Erythroblast (primary cell): Measurements from ENCODE around the gene RARA.

Experiments used
- DNase-seq, 2 experiments: peaks; one replicate each; lab custom pipeline; 2025; lab: John Stamatoyannopoulos, UW
- GATA1 ChIP-seq: IDR thresholded peaks from 2 replicates; pipeline ENCODE4 v1.6.1; 2011; ENCODE audit warnings: low read depth, mild to moderate bottlenecking, control low read depth, low read length, moderate library complexity
- POLR2A ChIP-seq: IDR thresholded peaks from 2 replicates; pipeline ENCODE4 v1.6.1; 2011; ENCODE audit warnings: mild to moderate bottlenecking, low read length

The RARA gene

GRCh38 chr17:40309031-40309948, at the start of gene RARA:
Gene RARA (plus strand): TSS chr17:40309180. CDS start chr17:40331219, 22,039 bp downstream.
- no peak for TF ChIP-seq GATA1
- TF ChIP-seq POLR2A, result peak; percentile 7

GRCh38 chr17:40259505-40259904, 49.5 kb upstream of the RARA start:
- no peak for DNase-seq
- no peak for TF ChIP-seq GATA1
- TF ChIP-seq POLR2A, result no peak

More at GRCh38 chr17:40309031-40309948, at the start of gene RARA:
- DNase-seq, result peak; percentile 65 to 67

GRCh38 chr17:40260528-40260927, 48.5 kb upstream of the RARA start:
- no peak for DNase-seq
- TF ChIP-seq GATA1, result no peak

GRCh38 chr17:40264458-40265185, 44.4 kb upstream of the RARA start:
- TF ChIP-seq GATA1 (no peak), POLR2A (no peak)

GRCh38 chr17:40265337-40265736, 43.6 kb upstream of the RARA start:
- peak; percentile 38 to 62 for DNase-seq
- TF ChIP-seq GATA1 (no peak), POLR2A (no peak)

More at GRCh38 chr17:40264458-40265185, 44.4 kb upstream of the RARA start:
- DNase-seq, result no peak

GRCh38 chr17:40266882-40267281, 42.1 kb upstream of the RARA start:
- no peak for TF ChIP-seq GATA1
- no peak for TF ChIP-seq POLR2A
- DNase-seq, result no peak

- no peak for DNase-seq
- no peak for TF ChIP-seq GATA1
Measured at GRCh38 chr17:40268141-40268712, 40.8 kb upstream of the RARA start.

- TF ChIP-seq POLR2A (no peak), GATA1 (no peak)
- DNase-seq, result no peak
Measured at GRCh38 chr17:40278414-40278813, 30.6 kb upstream of the RARA start.

GRCh38 chr17:40279402-40279801, 29.6 kb upstream of the RARA start:
- no peak for TF ChIP-seq GATA1
- TF ChIP-seq POLR2A, result no peak
- DNase-seq, result no peak

GRCh38 chr17:40281663-40282062, 27.3 kb upstream of the RARA start:
- DNase-seq, result no peak
- TF ChIP-seq GATA1, result no peak

GRCh38 chr17:40283662-40284061, 25.3 kb upstream of the RARA start:
- TF ChIP-seq GATA1 (no peak), POLR2A (no peak)
- no peak for DNase-seq

GRCh38 chr17:40284085-40284713, 24.8 kb upstream of the RARA start:
- DNase-seq, result no peak

GRCh38 chr17:40286473-40286872, 22.5 kb upstream of the RARA start:
- TF ChIP-seq GATA1, result no peak
- TF ChIP-seq POLR2A, result no peak

More at GRCh38 chr17:40284085-40284713, 24.8 kb upstream of the RARA start:
- no peak for TF ChIP-seq GATA1
- no peak for TF ChIP-seq POLR2A

More at GRCh38 chr17:40286473-40286872, 22.5 kb upstream of the RARA start:
- DNase-seq, result no peak
